ENCODE results near the gene PPP2R5A.

DNA sequence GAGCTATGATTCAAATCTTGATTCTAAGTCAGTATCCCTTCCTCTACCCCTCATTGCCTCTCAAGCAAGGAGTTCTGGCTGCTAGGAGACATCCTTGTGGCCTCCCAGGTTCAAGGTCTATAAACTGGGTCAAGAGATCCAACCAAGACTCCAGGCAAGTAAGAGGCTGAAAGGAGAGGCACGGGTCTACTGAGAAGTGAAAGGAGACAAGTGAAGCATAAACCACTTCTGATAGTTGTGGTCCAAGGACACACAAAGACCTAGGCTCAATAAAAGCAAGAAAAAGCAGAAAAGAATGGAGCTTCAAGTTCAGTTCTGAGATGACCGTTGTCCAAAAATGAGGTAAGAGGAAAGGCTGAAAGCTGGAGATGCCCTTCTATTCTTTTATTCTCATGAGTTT lies 17.8 kb upstream of the PPP2R5A start:
- TF ChIP-seq POLR2A (IDR thresholded peaks at IDR 0.05; ENCODE audit: low read depth) (no peak), POLR2AphosphoS5 (IDR thresholded peaks at IDR 0.05) (no peak)
- TF ChIP-seq, protein P1, sequence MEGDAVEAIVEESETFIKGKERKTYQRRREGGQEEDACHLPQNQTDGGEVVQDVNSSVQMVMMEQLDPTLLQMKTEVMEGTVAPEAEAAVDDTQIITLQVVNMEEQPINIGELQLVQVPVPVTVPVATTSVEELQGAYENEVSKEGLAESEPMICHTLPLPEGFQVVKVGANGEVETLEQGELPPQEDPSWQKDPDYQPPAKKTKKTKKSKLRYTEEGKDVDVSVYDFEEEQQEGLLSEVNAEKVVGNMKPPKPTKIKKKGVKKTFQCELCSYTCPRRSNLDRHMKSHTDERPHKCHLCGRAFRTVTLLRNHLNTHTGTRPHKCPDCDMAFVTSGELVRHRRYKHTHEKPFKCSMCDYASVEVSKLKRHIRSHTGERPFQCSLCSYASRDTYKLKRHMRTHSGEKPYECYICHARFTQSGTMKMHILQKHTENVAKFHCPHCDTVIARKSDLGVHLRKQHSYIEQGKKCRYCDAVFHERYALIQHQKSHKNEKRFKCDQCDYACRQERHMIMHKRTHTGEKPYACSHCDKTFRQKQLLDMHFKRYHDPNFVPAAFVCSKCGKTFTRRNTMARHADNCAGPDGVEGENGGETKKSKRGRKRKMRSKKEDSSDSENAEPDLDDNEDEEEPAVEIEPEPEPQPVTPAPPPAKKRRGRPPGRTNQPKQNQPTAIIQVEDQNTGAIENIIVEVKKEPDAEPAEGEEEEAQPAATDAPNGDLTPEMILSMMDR (IDR thresholded peaks at IDR 0.05) = no peak
